HCT116 (cell line): Measurements from ENCODE around the gene ZNF681. TPM values are rescaled to one million over a fixed set of nuclear protein-coding genes. Genes with fewer than 3 reads are reported as not detected.

Experiments
- ATAC-seq: fragments of 200-7000 bp; cut with Tn5 transposase; 2 replicates; pipeline ENCODE4 v1.9.1; 2020; ENCODE audit warnings: mild to moderate bottlenecking, moderate library complexity
- BruUV-seq: library from RNA; stranded (reverse); fragments of 400-500 nt; replicated peaks from 2 replicates; lab custom pipeline; 2021; lab: Mats Ljungman, UMichigan
- CTCF ChIA-PET: fragments of 300-600 bp; sonication (Branson Sonifier 250); formaldehyde crosslinking; loops from one replicate; lab custom pipeline; 2021; ENCODE audit warnings: antibody characterized with exemption; lab: Charles Lee
- POLR2A ChIA-PET: fragments of 300-600, 350-600 bp; sonication (Branson Sonifier 250); formaldehyde crosslinking; loops from one replicate; lab custom pipeline; 2021; ENCODE audit warnings: antibody characterized with exemption; lab: Charles Lee
- RAD21 ChIA-PET, 2 experiments: fragments of 300-600 bp; sonication (Branson Sonifier 250); formaldehyde crosslinking; loops; one replicate each; lab custom pipeline; 2023; ENCODE audit warnings: low total read pairs in 2 of 2; ENCODE audit not compliant: uncharacterized antibody in 2 of 2, unreplicated experiment in 2 of 2, low non-redundant PET in 1 of 2; lab: Charles Lee
- DNase-seq: peaks from one replicate; pipeline ENCODE4 v3.0.0-alpha.2; 2010; ENCODE audit warnings: low read depth, low spot score
- H2AFZ ChIP-seq: fragments of 200-600 bp; shearing (Covaris generic), sonication (generic); 2 replicates; pipeline ENCODE4 v1.6.1; 2017; ENCODE audit warnings: low read depth, mixed run types, mixed read lengths, antibody characterized with exemption, low read length; ENCODE audit not compliant: poor library complexity, severe bottlenecking
- H3K27ac ChIP-seq: 2 replicates; pipeline ENCODE4 v1.5.1; 2012; ENCODE audit warnings: low read depth, low read length
- H3K27me3 ChIP-seq: fragments of 200-600 bp; sonication (generic); 2 replicates; pipeline ENCODE4 v1.6.1; 2016; ENCODE audit warnings: mixed run types, low read length, mixed read lengths; ENCODE audit not compliant: insufficient read depth
- H3K36me3 ChIP-seq, 2 experiments: fragments of 200-500 bp in 1 of 2; fragments of 200-600 bp in 1 of 2; sonication (Bioruptor generic) in 1 of 2; sonication (generic) in 1 of 2; 2 replicates each; pipeline versions ENCODE4 v1.5.1 to v1.6.1; 2014 to 2016; ENCODE audit warnings: low read length in 2 of 2, inconsistent platforms in 1 of 2, mixed read lengths in 1 of 2, mixed run types in 1 of 2; ENCODE audit not compliant: insufficient read depth in 2 of 2, control insufficient read depth in 1 of 2
- H3K4me1 ChIP-seq, 2 experiments: fragments of 200-600 bp in 1 of 2; sonication (generic) in 1 of 2; 2 replicates each; pipeline versions ENCODE4 v1.5.1 to v1.6.1; 2012 to 2017; ENCODE audit warnings: low read length in 2 of 2, inconsistent platforms in 1 of 2, mild to moderate bottlenecking in 1 of 2, mixed read lengths in 1 of 2, mixed run types in 1 of 2, moderate library complexity in 1 of 2; ENCODE audit not compliant: insufficient read depth in 2 of 2, control insufficient read depth in 1 of 2
- H3K4me2 ChIP-seq: fragments of 200-600 bp; sonication (generic); 2 replicates; pipeline ENCODE4 v1.6.1; 2017; ENCODE audit warnings: mixed run types, low read length, mixed read lengths
- H3K4me3 ChIP-seq, 2 experiments: fragments of 200-600 bp in 1 of 2; sonication (generic) in 1 of 2; replicated peaks in 1 of 2; 2 replicates each; pipeline ENCODE4 v1.5.1; 2011 to 2016; ENCODE audit warnings: low read length in 2 of 2, control low read depth in 1 of 2, low read depth in 1 of 2, mild to moderate bottlenecking in 1 of 2, mixed read lengths in 1 of 2, mixed run types in 1 of 2
- H3K79me2 ChIP-seq: fragments of 200-600 bp; sonication (generic); 2 replicates; pipeline ENCODE4 v1.6.1; 2017; ENCODE audit warnings: mild to moderate bottlenecking, mixed run types, low read length, moderate library complexity, mixed read lengths; ENCODE audit not compliant: insufficient read depth
- H3K9ac ChIP-seq: fragments of 200-600 bp; sonication (generic); 2 replicates; pipeline ENCODE4 v1.6.1; 2016; ENCODE audit warnings: low read length, mixed read lengths
- H3K9me2 ChIP-seq: fragments of 200-600 bp; sonication (generic), shearing (Covaris generic); 2 replicates; pipeline ENCODE4 v1.6.1; 2017; ENCODE audit warnings: mixed run types, mild to moderate bottlenecking, moderate library complexity; ENCODE audit not compliant: insufficient read depth
- H3K9me3 ChIP-seq, 2 experiments: fragments of 200-500 bp in 1 of 2; fragments of 200-600 bp in 1 of 2; sonication (Bioruptor generic) in 1 of 2; sonication (generic) in 1 of 2; 2 replicates each; pipeline ENCODE4 v1.6.1; 2014 to 2017; ENCODE audit warnings: low read length in 2 of 2, mixed read lengths in 2 of 2, inconsistent platforms in 1 of 2, low read depth in 1 of 2, mild to moderate bottlenecking in 1 of 2, mixed run types in 1 of 2, moderate library complexity in 1 of 2; ENCODE audit not compliant: control insufficient read depth in 1 of 2, insufficient read depth in 1 of 2
- H4K20me1 ChIP-seq: fragments of 200-600 bp; sonication (generic), shearing (Covaris generic); 2 replicates; pipeline ENCODE4 v1.6.1; 2017; ENCODE audit warnings: mixed run types, mild to moderate bottlenecking, moderate library complexity; ENCODE audit not compliant: insufficient read depth
- CBX3 ChIP-seq: IDR thresholded peaks from 2 replicates; pipeline ENCODE4 v1.6.1; 2012; ENCODE audit warnings: low read depth
- EGR1 ChIP-seq: IDR thresholded peaks from 2 replicates; pipeline ENCODE4 v1.6.1; 2012; ENCODE audit warnings: low read depth
- EZH2 ChIP-seq: fragments of 200-600 bp; sonication (generic); IDR thresholded peaks from 2 replicates; pipeline ENCODE4 v1.6.1; 2017; ENCODE audit warnings: antibody characterized with exemption, mixed run types
- FOSL1 ChIP-seq: IDR thresholded peaks from 2 replicates; pipeline ENCODE4 v1.6.1; 2012; ENCODE audit warnings: low read depth
- JUND ChIP-seq: IDR thresholded peaks from 2 replicates; pipeline ENCODE4 v1.6.1; 2012
- POLR2A ChIP-seq: IDR thresholded peaks from 2 replicates; pipeline ENCODE4 v1.7.0; 2011; ENCODE audit warnings: borderline replicate concordance; ENCODE audit not compliant: insufficient read depth, insufficient read length; ENCODE audit errors: extremely low read depth
- RAD21 ChIP-seq: IDR thresholded peaks from 2 replicates; pipeline ENCODE4 v1.6.1; 2012; ENCODE audit warnings: low read depth, mild to moderate bottlenecking
- SP1 ChIP-seq: IDR thresholded peaks from 2 replicates; pipeline ENCODE4 v1.6.1; 2012; ENCODE audit warnings: low read depth
- SRF ChIP-seq: IDR thresholded peaks from 2 replicates; pipeline ENCODE4 v1.6.1; 2012; ENCODE audit warnings: low read depth
- TCF7L2 ChIP-seq: IDR thresholded peaks from 2 replicates; pipeline ENCODE4 v1.7.0; 2011; ENCODE audit warnings: borderline replicate concordance, inconsistent platforms; ENCODE audit not compliant: insufficient read depth, insufficient read length; ENCODE audit errors: extremely low read depth
- YY1 ChIP-seq: IDR thresholded peaks from 2 replicates; pipeline ENCODE4 v1.6.1; 2011; ENCODE audit warnings: low read length, low read depth, moderate library complexity, mild to moderate bottlenecking; ENCODE audit not compliant: insufficient replicate concordance; ENCODE audit errors: extremely low read depth
- ZFX ChIP-seq: fragments of 450-650 bp; IDR thresholded peaks from 2 replicates; pipeline ENCODE4 v1.6.1; 2017
- intact Hi-C: fragments of 100-400 bp; cut with micrococcal nuclease; formaldehyde crosslinking; loops from 2 replicates; pipeline ENCODE4 v1.10.0; 2022
- total RNA-seq: library from RNA; stranded (reverse); gene quantifications from one replicate; pipeline ENCODE4 v1.2.1, GENCODE V29; 2021; ENCODE audit not compliant: unreplicated experiment
- TF ChIP-seq, protein P1 (sequence below): IDR thresholded peaks from 2 replicates; pipeline ENCODE4 v1.6.1; 2012; ENCODE audit warnings: low read depth
- TF ChIP-seq, protein P2 (sequence below): IDR thresholded peaks from 2 replicates; pipeline ENCODE4 v1.6.1; 2012
- TF ChIP-seq, protein P3 (sequence below): IDR thresholded peaks from 2 replicates; pipeline ENCODE4 v1.6.1; 2012

ZNF681 gene
- total RNA-seq, 1 experiment from 2014 or later: not detected

DNA sequence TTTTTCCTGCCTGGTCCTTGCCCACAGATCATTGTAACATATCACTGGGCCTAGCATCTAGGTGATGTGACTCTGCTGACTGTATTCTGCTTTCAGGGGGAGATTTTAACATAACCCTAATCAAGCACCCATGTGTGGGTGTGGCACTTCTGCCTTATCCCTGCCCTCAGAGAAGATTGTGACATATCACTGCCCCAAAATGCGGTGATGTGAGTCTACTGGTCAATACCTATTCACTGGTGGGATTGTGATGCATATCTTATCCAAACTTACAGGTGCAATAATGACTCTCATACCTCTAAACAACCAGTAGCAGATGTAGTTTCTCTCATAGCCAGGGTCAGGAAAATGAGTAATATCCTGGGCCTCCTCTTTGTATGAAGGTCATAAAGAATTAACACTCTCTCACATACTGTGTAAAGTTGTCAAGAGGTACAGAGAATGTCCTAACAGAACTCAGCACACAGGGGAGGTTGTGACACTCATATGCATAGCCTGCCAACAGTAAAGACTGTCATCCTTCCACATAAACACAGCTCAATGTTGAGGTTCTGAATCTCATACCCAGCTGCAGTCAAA, 12.1 kb upstream of the ZNF681 start (continued):
- TF ChIP-seq, protein P1, sequence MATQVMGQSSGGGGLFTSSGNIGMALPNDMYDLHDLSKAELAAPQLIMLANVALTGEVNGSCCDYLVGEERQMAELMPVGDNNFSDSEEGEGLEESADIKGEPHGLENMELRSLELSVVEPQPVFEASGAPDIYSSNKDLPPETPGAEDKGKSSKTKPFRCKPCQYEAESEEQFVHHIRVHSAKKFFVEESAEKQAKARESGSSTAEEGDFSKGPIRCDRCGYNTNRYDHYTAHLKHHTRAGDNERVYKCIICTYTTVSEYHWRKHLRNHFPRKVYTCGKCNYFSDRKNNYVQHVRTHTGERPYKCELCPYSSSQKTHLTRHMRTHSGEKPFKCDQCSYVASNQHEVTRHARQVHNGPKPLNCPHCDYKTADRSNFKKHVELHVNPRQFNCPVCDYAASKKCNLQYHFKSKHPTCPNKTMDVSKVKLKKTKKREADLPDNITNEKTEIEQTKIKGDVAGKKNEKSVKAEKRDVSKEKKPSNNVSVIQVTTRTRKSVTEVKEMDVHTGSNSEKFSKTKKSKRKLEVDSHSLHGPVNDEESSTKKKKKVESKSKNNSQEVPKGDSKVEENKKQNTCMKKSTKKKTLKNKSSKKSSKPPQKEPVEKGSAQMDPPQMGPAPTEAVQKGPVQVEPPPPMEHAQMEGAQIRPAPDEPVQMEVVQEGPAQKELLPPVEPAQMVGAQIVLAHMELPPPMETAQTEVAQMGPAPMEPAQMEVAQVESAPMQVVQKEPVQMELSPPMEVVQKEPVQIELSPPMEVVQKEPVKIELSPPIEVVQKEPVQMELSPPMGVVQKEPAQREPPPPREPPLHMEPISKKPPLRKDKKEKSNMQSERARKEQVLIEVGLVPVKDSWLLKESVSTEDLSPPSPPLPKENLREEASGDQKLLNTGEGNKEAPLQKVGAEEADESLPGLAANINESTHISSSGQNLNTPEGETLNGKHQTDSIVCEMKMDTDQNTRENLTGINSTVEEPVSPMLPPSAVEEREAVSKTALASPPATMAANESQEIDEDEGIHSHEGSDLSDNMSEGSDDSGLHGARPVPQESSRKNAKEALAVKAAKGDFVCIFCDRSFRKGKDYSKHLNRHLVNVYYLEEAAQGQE: no peak
- TF ChIP-seq POLR2A (no peak), EGR1 (no peak), SP1 (no peak), JUND (no peak), TCF7L2 (no peak), SRF (no peak)
- TF ChIP-seq, protein P2, sequence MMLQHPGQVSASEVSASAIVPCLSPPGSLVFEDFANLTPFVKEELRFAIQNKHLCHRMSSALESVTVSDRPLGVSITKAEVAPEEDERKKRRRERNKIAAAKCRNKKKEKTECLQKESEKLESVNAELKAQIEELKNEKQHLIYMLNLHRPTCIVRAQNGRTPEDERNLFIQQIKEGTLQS: no peak
- TF ChIP-seq, protein P3, sequence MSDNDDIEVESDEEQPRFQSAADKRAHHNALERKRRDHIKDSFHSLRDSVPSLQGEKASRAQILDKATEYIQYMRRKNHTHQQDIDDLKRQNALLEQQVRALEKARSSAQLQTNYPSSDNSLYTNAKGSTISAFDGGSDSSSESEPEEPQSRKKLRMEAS: no peak

DNA sequence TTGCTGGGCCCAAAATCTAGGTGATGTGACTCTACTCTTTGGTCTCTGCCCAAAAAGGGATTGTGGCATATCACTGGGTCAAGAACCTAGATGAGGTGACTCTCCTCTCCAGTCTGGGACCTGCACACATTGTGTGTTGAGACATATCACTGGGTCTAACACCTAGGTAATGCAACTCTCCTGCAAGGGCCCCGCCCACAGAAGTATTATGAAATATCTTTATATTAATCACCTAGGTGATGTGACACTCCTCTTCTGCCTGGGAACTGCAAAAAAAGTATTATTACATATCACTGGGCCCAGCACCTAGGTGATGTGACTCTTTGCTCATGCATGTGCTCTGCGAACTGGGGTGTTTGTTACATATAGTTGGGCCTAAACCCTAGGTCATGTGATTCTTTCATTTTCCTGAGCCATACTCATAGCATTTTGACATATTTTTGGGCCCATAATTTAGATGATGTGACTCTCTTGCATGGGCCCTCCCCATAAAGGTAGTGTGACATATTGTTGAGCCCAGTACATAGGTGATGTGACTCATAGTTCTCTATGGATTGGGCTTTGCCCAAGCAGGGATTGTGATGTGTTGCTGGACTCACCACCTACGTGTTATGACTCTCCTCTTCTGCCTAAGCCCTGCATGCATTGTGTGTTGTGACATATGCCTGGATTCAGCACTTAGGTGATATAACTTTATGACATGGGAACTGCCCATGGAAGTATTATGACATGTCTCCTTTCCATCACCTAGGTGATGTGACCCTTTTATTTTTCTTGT, 11.2 kb upstream of the ZNF681 start:
- no peaks in the 10 kb centered on the region for H3K79me2 ChIP-seq

More for the DNA sequence above, 11.2 kb upstream of the ZNF681 start:
- TF ChIP-seq FOSL1 (no peak), EZH2 (no peak), POLR2A (no peak), YY1 (no peak), ZFX (no peak), RAD21 (no peak), CBX3 (no peak), SP1 (no peak)
- TF ChIP-seq, protein P1: no peak
- TF ChIP-seq, protein P3: no peak
- Histone ChIP-seq H3K27ac (no peak overlapping the region), H3K9me2 (no peaks in the 10 kb centered on the region), H2AFZ (no peak overlapping the region), H3K9ac (no peak overlapping the region), H3K27me3 (no peaks in the 10 kb centered on the region), H3K4me2 (no peak overlapping the region), H4K20me1 (no peaks in the 10 kb centered on the region), H3K36me3 (no peaks in the 10 kb centered on the region), H3K4me1 (no peaks in the 10 kb centered on the region), H3K4me3 (no peak overlapping the region), H3K9me3 (peaks cover 0 to 19% of the 10 kb centered on the region in 2 experiments; a peak in 1 of 4 replicates)
- DNase-seq (no peak), ATAC-seq (no peak)
- ChIA-PET RAD21 (no interaction called here), CTCF (no interaction called here), POLR2A (no interaction called here)
- intact Hi-C loops: no loop called here
- no TSS peak for BruUV-seq
